T-helper 1 cell treated with Interleukin-12 subunit alpha and Interleukin-12 subunit beta and Interleukin-4 antibody, amounts not matched to agents 30 ng/mL and 1 ng/mL, for 36 hours (primary cell): ENCODE measurements around the gene CLCN1. TPM values are rescaled to one million over a fixed set of nuclear protein-coding genes. Genes with fewer than 3 reads are reported as not detected.

Source experiments
- intact Hi-C: fragments of 100-400 bp; cut with micrococcal nuclease; formaldehyde crosslinking; loops from one replicate; pipeline ENCODE4 v1.15.1; 2024
- total RNA-seq: library from RNA; stranded (reverse); gene quantifications from 2 replicates; pipeline ENCODE4 v1.2.3, GENCODE V29; 2022

The CLCN1 gene
- 0.07 TPM in 2 replicates for total RNA-seq

- intact Hi-C loops, result no loop called here
Observed at GRCh38 chr7:143315776-143316175, at the start of gene CLCN1. TSS of gene CLCN1 (plus strand) at chr7:143316111. CDS start at chr7:143316213, 102 bp downstream.

GRCh38 chr7:143269251-143269650, 46.7 kb upstream of the CLCN1 start:
- intact Hi-C loops, result no loop called here

GRCh38 chr7:143271240-143271639, 44.7 kb upstream of the CLCN1 start:
- intact Hi-C loops, result no loop called here

DNA sequence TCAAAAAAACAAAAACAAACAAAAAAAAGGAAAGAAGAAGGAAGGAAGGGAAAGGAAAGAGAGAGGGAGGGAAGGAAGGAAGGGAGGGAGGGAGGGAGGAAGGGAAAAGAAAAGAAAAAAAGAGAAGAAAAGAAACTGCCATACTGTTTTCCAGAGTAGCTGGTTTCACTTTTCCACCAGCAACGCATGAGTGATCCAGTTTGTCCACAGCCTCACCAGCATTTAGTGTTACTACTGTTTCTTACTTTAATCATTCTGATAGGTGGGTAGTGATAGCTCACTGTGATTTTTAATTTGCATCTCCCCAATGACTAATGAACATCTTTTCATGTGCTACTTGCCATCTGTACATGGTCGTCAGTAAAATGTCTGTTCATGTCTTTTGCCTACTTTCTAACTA, 43.0 kb upstream of the CLCN1 start:
- intact Hi-C loops, result no loop called here

DNA sequence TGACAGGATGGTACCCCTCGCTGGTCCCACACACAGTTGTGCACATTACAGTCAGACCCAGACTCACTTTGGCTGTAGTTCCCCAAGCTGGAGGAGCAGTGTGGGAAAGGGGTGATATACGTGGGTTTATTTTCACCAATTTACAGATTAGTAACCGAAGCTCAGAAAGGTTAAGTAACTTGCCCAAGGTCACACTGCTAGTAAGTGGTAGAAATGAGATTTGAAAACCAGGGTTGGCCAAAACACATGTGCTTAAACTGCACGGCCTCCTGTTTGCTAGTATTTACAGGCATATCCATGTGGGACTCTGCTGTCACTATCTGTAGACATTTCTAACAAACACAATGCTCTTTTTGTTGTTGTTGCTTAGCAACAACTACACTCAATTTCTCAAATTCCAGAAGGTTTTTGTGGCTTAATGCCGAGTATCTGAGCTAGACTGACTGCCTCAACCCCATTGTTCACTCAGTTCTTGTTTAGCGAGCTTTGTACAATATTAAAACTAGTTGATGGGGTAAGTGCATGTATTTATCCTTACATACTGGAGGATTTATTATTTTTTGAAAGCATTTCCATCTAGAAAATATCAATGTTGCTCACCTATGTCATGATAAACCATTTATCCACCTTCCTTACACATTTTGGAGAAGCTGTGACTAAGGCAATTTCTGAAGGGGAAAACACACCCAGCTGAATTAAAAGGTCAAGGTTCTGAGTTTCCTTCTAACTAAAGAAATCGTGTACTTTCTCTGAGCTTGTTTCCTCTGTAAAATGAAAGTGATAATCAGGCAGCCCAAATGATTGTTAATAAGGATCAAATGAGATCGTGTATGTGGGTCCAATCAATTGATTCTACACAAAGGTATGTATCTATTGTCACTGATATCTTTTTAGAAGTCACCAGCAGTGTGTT, 36.5 kb upstream of the CLCN1 start:
- intact Hi-C loops, result loop anchor here (1.0 to 10.0 kb wide), 4 partner anchors 17 to 1555 kb away; partner anchors contain the start of genes GSTK1 and TPK1

DNA sequence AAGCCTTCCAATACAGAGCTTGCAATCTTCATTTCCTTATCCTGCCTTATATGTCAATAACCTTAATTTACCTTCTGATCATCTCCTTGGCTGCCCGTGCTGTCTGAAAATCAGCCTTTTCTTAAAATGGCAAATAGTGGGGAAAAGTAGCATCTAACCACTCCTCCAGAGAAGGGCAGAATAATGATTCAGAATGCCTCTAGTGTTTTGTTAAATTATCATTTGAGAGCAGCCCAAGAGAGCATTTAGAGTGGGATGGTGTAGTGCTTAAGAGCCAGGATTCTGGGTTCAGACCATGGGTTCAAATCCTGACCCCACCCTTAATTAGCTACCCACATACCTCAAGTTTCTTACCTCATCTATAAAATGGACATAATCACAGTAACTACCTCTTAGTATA, 35.8 kb upstream of the CLCN1 start:
- intact Hi-C loops, result loop anchor here (10.0 kb wide), 2 partner anchors 475 to 1555 kb away; partner anchors contain the start of gene TPK1

DNA sequence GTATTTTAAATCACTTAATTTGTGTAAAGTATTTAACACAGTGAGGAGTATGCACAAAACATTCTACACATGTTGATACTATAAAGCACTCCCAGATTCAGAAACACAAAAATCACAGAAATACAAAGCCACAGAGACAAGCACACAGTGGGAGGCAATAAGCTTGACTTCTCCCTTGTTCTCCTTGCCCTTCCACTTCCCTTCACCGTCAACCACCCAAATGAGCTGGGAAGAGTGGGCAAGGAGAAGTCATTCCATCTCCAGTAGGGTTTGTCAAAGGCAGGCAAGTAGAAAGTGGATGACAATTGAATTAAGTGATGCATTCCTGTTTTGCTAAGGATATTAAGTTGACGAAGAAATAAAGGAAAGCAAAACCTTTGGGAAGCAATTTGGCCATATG, 35.3 kb upstream of the CLCN1 start:
- intact Hi-C loops, result loop anchor here (10.0 kb wide), 2 partner anchors 476 to 1554 kb away; partner anchors contain the start of gene TPK1

- intact Hi-C loops, result loop anchor here (10.0 kb wide), 2 partner anchors 477 to 1553 kb away; partner anchors contain the start of gene TPK1
Observed at GRCh38 chr7:143281529-143281928, 34.4 kb upstream of the CLCN1 start.

DNA sequence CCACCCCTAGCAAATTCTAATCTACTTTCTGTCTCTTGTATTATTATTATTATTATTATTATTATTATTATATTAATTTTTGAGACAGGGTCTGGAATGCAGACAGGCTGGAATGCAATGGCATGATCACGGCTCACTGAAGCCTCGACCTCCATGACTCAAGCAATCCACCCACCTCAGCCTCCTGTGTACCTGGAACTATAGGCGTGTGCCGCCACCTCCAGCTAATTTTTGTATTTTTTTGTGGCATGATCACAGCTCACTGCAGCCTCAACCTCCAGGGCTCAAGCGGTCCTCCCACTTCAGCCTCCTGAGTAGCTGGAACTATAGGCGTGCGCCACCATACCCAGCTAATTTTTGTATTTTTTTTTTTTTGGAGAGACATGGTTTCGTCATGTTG, 33.8 kb upstream of the CLCN1 start:
- intact Hi-C loops, result loop anchor here (10.0 kb wide), 2 partner anchors 477 to 1553 kb away; partner anchors contain the start of gene TPK1

DNA sequence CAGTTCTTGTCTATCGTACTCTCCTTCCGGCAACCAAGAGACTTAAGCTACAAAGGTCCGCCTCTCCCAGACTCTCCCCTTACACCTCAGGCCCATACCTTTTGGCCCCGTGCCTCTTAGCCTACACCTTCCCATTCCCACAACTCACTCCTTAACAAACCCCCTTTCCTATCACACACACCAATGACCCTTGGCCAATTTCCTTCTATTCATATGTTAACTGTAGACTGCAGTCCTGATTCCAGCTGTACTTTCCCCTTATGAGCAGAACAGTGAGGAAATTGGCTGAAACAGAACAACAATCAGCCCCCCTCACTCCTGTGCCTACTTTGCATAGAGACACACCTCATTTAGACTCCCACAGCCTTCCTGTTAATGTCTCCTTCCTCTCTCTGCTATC, 32.5 kb upstream of the CLCN1 start:
- intact Hi-C loops, result loop anchor here (10.0 kb wide), 2 partner anchors 479 to 1551 kb away; partner anchors contain the start of gene TPK1

DNA sequence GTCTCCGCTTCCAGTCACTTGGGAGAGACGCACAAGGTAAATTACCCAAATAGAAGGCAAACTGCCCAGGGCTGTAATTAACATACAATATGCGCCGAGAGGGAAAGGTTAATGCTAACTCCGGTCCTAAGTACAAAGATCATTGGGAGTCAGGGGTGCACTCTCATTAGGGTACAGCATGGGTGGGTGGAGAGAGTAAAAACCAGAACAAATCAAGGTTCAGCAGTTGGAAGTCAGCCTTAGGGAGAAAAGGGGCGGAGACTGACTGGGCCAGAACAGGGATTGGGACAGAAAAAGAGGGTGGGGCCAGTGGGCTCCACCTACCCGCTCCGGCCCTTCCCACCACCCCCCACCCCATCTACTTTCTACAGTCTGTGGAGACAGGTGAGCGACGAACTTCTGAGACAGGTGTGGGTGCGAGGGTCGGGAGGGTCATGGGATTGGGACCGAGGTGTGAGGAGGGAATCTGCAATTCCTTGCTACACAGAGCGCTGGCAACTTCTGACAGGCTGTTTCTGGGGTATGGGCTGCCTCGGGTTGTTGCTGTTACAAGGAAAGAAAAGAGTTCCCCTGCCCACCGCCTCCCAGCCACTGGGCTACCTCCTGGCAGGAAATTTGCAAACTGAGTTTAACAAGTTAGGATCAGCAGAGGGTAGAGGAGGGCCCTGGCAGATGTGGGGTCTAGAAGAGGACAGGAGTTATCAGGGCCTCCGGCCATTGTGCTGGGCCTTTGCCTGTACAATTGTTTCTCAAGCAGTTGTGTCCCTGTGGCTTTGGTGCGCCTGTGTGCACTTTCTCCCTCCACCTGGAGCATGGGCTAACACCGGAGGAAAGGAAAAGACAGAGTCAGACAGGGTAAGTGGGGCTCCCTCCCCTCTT, 31.1 kb upstream of the CLCN1 start, which contains the start of gene TMEM139:
Gene TMEM139, plus strand, starts transcription at position 368 of the 879 bp plus-strand sequence. CDS start 1,000 bp downstream, outside the sequence.
- intact Hi-C loops, result loop anchor here (5.0 to 10.0 kb wide), 3 partner anchors 480 to 1550 kb away; partner anchors contain the start of genes TCAF1 and TPK1

DNA sequence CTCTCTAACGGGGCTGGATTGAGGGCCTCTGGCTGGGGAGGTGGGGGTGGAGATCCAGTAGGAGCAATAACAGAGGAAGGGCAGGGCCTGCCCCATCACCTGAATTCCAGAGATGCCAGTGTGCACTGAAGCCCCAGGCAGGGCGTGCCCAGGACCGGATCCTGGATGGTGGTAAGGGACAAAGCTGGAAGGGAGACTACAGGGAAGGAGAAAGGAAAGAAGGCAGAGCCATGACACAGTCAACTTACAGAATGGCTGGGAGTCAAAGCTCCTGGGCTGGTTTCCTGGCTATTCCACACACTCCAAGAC, 30.5 kb upstream of the CLCN1 start:
- intact Hi-C loops, result loop anchor here (5.0 to 10.0 kb wide), 3 partner anchors 481 to 1549 kb away; partner anchors contain the start of genes TCAF1 and TPK1

DNA sequence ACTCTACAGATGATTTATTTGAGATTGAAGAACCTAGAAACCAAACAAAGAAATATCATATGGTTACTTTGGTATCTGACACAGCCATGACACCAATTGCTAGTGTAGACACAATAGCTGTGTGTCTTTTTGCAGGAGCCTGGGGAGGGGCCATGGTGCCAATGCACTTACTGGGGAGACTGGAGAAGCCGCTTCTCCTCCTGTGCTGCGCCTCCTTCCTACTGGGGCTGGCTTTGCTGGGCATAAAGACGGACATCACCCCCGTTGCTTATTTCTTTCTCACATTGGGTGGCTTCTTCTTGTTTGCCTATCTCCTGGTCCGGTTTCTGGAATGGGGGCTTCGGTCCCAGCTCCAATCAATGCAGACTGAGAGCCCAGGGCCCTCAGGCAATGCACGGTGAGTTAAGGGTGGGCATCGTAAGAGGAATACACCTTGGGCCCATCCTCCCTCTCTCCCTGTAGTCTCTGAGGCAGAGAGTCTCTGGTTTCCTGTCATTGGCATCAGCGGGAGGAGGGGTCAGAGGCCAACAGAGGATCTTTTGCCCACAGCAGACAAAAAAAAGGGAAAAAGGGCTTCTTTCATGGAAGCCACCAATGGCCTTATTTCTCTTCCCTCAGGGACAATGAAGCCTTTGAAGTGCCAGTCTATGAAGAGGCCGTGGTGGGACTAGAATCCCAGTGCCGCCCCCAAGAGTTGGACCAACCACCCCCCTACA, 29.9 kb upstream of the CLCN1 start:
- intact Hi-C loops, result loop anchor here (5.0 to 10.0 kb wide), 3 partner anchors 481 to 1549 kb away; partner anchors contain the start of genes TCAF1 and TPK1

- intact Hi-C loops, result loop anchor here (5.0 to 10.0 kb wide), 3 partner anchors 482 to 1548 kb away; partner anchors contain the start of genes TCAF1 and TPK1
Observed at GRCh38 chr7:143286522-143286890, 29.4 kb upstream of the CLCN1 start.

GRCh38 chr7:143287339-143287934, 28.5 kb upstream of the CLCN1 start:
- intact Hi-C loops, result loop anchor here (5.0 to 10.0 kb wide), 3 partner anchors 483 to 1547 kb away; partner anchors contain the start of genes TCAF1 and TPK1

- intact Hi-C loops, result loop anchor here (1.0 to 10.0 kb wide), 5 partner anchors 25 to 1547 kb away; partner anchors contain the start of genes GSTK1, TCAF1 and TPK1
Observed at GRCh38 chr7:143287935-143288826, 27.7 kb upstream of the CLCN1 start, which contains the start of gene CASP2. TSS of gene CASP2 (plus strand) at chr7:143288351. CDS start at chr7:143288456, 105 bp downstream.

DNA sequence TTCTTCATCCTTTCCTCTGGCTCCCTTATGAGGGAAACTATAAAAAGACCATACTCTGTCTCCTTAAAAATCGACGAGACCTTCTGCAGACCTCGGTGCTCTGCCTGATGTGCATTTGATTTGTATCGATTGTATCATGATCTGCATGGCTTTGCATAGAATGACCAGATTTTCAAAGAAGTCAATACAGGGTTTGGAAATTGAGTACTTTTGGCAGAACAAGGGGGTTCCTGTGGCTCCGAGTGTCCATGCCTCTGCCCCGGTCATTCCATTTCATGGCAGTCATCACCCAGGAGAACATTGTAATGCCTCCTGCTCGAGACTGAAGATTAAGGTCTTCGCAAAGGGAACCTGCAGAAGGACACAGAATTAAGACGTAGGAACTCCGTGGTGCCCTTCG, 27.1 kb upstream of the CLCN1 start:
- intact Hi-C loops, result loop anchor here (1.0 to 10.0 kb wide), 9 partner anchors 10 to 1546 kb away; partner anchors contain the start of genes GSTK1, TCAF1 and TPK1

DNA sequence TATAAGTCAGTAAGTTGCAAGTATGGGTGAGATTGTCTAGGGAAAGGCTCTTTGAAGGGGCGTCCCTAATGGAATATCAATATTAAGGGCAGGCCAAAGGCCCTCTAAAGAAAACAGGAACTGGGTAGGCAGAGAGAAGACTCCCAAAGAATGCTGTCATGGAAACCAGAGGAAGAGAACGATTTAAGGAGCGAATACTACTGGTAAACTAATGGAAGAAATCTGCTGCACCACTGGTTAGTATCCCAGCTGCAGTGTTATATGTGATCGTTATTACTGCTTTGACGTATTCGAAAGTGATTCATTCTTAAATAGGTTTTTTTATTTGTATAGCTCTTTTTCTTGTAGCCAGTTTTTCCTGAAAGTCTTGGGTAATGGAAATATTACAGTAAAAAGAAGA, 26.5 kb upstream of the CLCN1 start:
- intact Hi-C loops, result loop anchor here (1.0 to 10.0 kb wide), 7 partner anchors 10 to 1545 kb away; partner anchors contain the start of genes TCAF1 and TPK1
